Liver (tissue), 9 donors: ENCODE data around the gene HIF1AN. TPM values are rescaled to one million over a fixed set of nuclear protein-coding genes. Genes with fewer than 3 reads are reported as not detected.

Experiments used
- DNase-seq: peaks from one replicate; pipeline ENCODE4 v3.0.0-alpha.2; 2017; ENCODE audit warnings: low spot score
- H3K27ac ChIP-seq, 2 donors: one replicate each; pipeline ENCODE4 v1.7.0; 2013; ENCODE audit warnings: inconsistent platforms in 2 of 2, low read length in 2 of 2, control low read depth in 1 of 2, low read depth in 1 of 2, mild to moderate bottlenecking in 1 of 2
- H3K27me3 ChIP-seq, 4 donors: one replicate each; pipeline versions ENCODE4 v1.6.1 to v1.7.0; 2013; ENCODE audit warnings: low read length in 3 of 4, inconsistent platforms in 1 of 4, mild to moderate bottlenecking in 1 of 4, moderate library complexity in 1 of 4; ENCODE audit not compliant: control insufficient read depth in 4 of 4, insufficient read depth in 4 of 4
- H3K36me3 ChIP-seq, 4 donors: one replicate each; pipeline versions ENCODE4 v1.6.1 to v1.7.0; 2013; ENCODE audit warnings: low read length in 3 of 4, mild to moderate bottlenecking in 3 of 4, low read depth in 1 of 4, moderate library complexity in 1 of 4; ENCODE audit not compliant: control insufficient read depth in 4 of 4, insufficient read depth in 3 of 4
- H3K4me1 ChIP-seq, 4 donors: one replicate each; pipeline versions ENCODE4 v1.6.1 to v1.7.0; 2013; ENCODE audit warnings: low read length in 3 of 4, mild to moderate bottlenecking in 3 of 4, moderate library complexity in 1 of 4; ENCODE audit not compliant: control insufficient read depth in 4 of 4, insufficient read depth in 4 of 4
- H3K4me3 ChIP-seq, 3 donors: one replicate each; pipeline versions ENCODE4 v1.6.1 to v1.7.0; 2013; ENCODE audit warnings: low read length in 3 of 3, control low read depth in 1 of 3, low read depth in 1 of 3, mild to moderate bottlenecking in 1 of 3
- H3K9ac ChIP-seq, 2 donors: one replicate each; pipeline ENCODE4 v1.7.0; 2013; ENCODE audit warnings: low read length in 2 of 2, mild to moderate bottlenecking in 2 of 2, moderate library complexity in 2 of 2, control low read depth in 1 of 2, low read depth in 1 of 2
- H3K9me3 ChIP-seq, 4 donors: one replicate each; pipeline versions ENCODE4 v1.6.1 to v1.7.0; 2013; ENCODE audit warnings: low read length in 3 of 4; ENCODE audit not compliant: control insufficient read depth in 4 of 4
- EGR1 ChIP-seq, 2 donors: IDR thresholded peaks; 2 replicates each; pipeline ENCODE4 v1.6.1; 2016 to 2018; ENCODE audit warnings: antibody characterized with exemption in 2 of 2, low read depth in 2 of 2
- FOXA1 ChIP-seq: IDR thresholded peaks from 2 replicates; pipeline ENCODE4 v1.6.1; 2016; ENCODE audit warnings: antibody characterized with exemption
- FOXA2 ChIP-seq: IDR thresholded peaks from 2 replicates; pipeline ENCODE4 v1.6.1; 2016; ENCODE audit warnings: antibody characterized with exemption
- GABPA ChIP-seq, 2 donors: IDR thresholded peaks in 1 of 2; conservative IDR thresholded peaks in 1 of 2; 2 replicates each; pipeline ENCODE4 v1.6.1; 2016; ENCODE audit warnings: antibody characterized with exemption in 2 of 2, mild to moderate bottlenecking in 1 of 2, moderate library complexity in 1 of 2
- HNF4A ChIP-seq, 2 donors: conservative IDR thresholded peaks; 2 replicates each; pipeline ENCODE4 v1.6.1; 2016; ENCODE audit warnings: antibody characterized with exemption in 2 of 2, mild to moderate bottlenecking in 2 of 2
- HNF4G ChIP-seq: IDR thresholded peaks from 2 replicates; pipeline ENCODE4 v1.6.1; 2016; ENCODE audit warnings: antibody characterized with exemption
- JUND ChIP-seq, 2 donors: IDR thresholded peaks; 2 replicates each; pipeline ENCODE4 v1.6.1; 2016; ENCODE audit warnings: antibody characterized with exemption in 2 of 2
- MAX ChIP-seq: IDR thresholded peaks from 2 replicates; pipeline ENCODE4 v1.6.1; 2016; ENCODE audit warnings: antibody characterized with exemption
- NR2F2 ChIP-seq: IDR thresholded peaks from 2 replicates; pipeline ENCODE4 v1.6.1; 2016; ENCODE audit warnings: antibody characterized with exemption
- RAD21 ChIP-seq, 2 donors: IDR thresholded peaks; 2 replicates each; pipeline ENCODE4 v1.6.1; 2016; ENCODE audit warnings: antibody characterized with exemption in 2 of 2, mild to moderate bottlenecking in 2 of 2
- REST ChIP-seq: IDR thresholded peaks from 2 replicates; pipeline ENCODE4 v1.6.1; 2016; ENCODE audit warnings: antibody characterized with exemption, mild to moderate bottlenecking
- RXRA ChIP-seq, 2 donors: IDR thresholded peaks; 2 replicates each; pipeline ENCODE4 v1.6.1; 2017 to 2018; ENCODE audit warnings: antibody characterized with exemption in 2 of 2, mild to moderate bottlenecking in 1 of 2
- SP1 ChIP-seq: IDR thresholded peaks from 2 replicates; pipeline ENCODE4 v1.6.1; 2018; ENCODE audit warnings: antibody characterized with exemption, mild to moderate bottlenecking
- TAF1 ChIP-seq: conservative IDR thresholded peaks from 2 replicates; pipeline ENCODE4 v1.6.1; 2016; ENCODE audit warnings: antibody characterized with exemption, mild to moderate bottlenecking
- YY1 ChIP-seq: IDR thresholded peaks from 2 replicates; pipeline ENCODE4 v1.6.1; 2016; ENCODE audit warnings: antibody characterized with exemption, mild to moderate bottlenecking
- ZBTB33 ChIP-seq: IDR thresholded peaks from 2 replicates; pipeline ENCODE4 v1.6.1; 2016; ENCODE audit warnings: antibody characterized with exemption
- WGBS: extraction: QIAGEN DNeasy Blood & Tissue Kit; methylation state at CpG from one replicate; pipeline ENCODE4 v1.1.7; 2013; 5-methylcytosine and 5-hydroxymethylcytosine counted together
- polyA plus RNA-seq, 2 donors: library from polyadenylated mRNA; stranded (reverse) in 1 of 2; unstranded in 1 of 2; fragments of 200-250 nt in 1 of 2; fragments of >200 nt in 1 of 2; fragmentation: Nextera tagmentation in 1 of 2; extraction: Ambion mirVana in 1 of 2; gene quantifications; one replicate each; pipeline versions ENCODE4 v1.2.1 to v1.2.3, GENCODE V29; 2013 to 2015
- total RNA-seq, 2 donors: library from RNA; depleted of rRNA; stranded (reverse); fragments of >200 nt; gene quantifications; one replicate each; pipeline ENCODE4 v1.2.3, GENCODE V29; 2014
- TF ChIP-seq, protein P1 (sequence below): IDR thresholded peaks from 2 replicates; pipeline ENCODE4 v1.6.1; 2016; ENCODE audit warnings: antibody characterized with exemption
- TF ChIP-seq, protein P2 (sequence below): fragments of 150-350 bp; IDR thresholded peaks from 2 replicates; pipeline ENCODE4 v1.5.1; 2017; ENCODE audit warnings: improper control_type of control experiment, low read depth, low read length; ENCODE audit not compliant: missing input control
- donor health status: healthy.
- donor health status: healthy.
- donor health status: healthy.
- donor health status: healthy.
- donor health status: healthy.

The HIF1AN gene
- total and polyA plus RNA-seq, 4 donors: 4.6 to 10.7 (median 7.5) TPM

DNA sequence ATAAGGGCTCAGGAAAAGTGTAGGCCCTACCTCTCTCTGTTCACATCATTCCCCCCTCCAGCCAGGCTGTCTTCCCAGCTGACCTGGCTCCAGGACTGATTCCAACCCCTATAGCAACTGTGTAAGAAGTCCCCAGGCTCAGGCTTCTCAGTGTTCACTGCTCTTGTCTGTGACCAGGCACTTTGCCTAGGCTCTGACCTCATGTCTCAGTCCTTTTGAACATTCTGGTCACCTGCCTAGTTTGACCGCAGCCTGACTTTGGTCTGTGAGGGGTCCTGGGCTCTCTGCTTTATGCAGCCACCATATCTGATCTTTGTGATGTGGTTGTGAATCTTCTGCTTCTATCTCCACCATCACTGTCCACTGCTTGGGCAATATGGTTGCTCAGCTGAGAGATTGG lies 24.5 kb downstream of the HIF1AN start:
- Histone ChIP-seq H3K4me1 (peaks cover 2 to 20% (median 7%) of the 10 kb centered on the region in 4 donors), H3K27ac (no peak overlapping the region), H3K9ac (no peak overlapping the region), H3K4me3 (no peak overlapping the region), H3K9me3 (no peaks in the 10 kb centered on the region), H3K27me3 (peaks cover 0 to 2% (median 0%) of the 10 kb centered on the region in 4 donors), H3K36me3 (no peaks in the 10 kb centered on the region)
- DNase-seq: no peak
- 100% methylated on average over 1 of the region's 1 CpG for WGBS
- TF ChIP-seq HNF4G: no peak
- no peak for TF ChIP-seq YY1
- no peak for TF ChIP-seq FOXA1
- no peak for TF ChIP-seq MAX
- TF ChIP-seq SP1: no peak
- no peak for TF ChIP-seq NR2F2
- TF ChIP-seq EGR1 (IDR thresholded peaks at IDR 0.05; ENCODE audit: low read depth in 2 of 2): no peak
- TF ChIP-seq, protein P1, sequence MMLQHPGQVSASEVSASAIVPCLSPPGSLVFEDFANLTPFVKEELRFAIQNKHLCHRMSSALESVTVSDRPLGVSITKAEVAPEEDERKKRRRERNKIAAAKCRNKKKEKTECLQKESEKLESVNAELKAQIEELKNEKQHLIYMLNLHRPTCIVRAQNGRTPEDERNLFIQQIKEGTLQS: no peak
- TF ChIP-seq REST: no peak
- no peak for TF ChIP-seq GABPA (IDR thresholded peaks at IDR 0.05 in 1 of 2, conservative IDR thresholded peaks at IDR 0.05 in 1 of 2)
- TF ChIP-seq RAD21 (IDR thresholded peaks at IDR 0.05): no peak
- no peak for TF ChIP-seq TAF1
- TF ChIP-seq RXRA (IDR thresholded peaks at IDR 0.05): no peak
- TF ChIP-seq JUND (IDR thresholded peaks at IDR 0.05): no peak
- no peak for TF ChIP-seq ZBTB33
- TF ChIP-seq, protein P2, sequence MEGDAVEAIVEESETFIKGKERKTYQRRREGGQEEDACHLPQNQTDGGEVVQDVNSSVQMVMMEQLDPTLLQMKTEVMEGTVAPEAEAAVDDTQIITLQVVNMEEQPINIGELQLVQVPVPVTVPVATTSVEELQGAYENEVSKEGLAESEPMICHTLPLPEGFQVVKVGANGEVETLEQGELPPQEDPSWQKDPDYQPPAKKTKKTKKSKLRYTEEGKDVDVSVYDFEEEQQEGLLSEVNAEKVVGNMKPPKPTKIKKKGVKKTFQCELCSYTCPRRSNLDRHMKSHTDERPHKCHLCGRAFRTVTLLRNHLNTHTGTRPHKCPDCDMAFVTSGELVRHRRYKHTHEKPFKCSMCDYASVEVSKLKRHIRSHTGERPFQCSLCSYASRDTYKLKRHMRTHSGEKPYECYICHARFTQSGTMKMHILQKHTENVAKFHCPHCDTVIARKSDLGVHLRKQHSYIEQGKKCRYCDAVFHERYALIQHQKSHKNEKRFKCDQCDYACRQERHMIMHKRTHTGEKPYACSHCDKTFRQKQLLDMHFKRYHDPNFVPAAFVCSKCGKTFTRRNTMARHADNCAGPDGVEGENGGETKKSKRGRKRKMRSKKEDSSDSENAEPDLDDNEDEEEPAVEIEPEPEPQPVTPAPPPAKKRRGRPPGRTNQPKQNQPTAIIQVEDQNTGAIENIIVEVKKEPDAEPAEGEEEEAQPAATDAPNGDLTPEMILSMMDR: no peak
- TF ChIP-seq FOXA2: no peak

- H3K9ac ChIP-seq: no peak overlapping the region
- H3K27ac ChIP-seq: no peak overlapping the region
- peaks cover 2 to 17% (median 7%) of the 10 kb centered on the region in 4 donors for H3K4me1 ChIP-seq
- no peaks in the 10 kb centered on the region for H3K9me3 ChIP-seq
- H3K4me3 ChIP-seq: no peak overlapping the region
- 74% methylated on average over 2 of the region's 2 CpGs for WGBS
- no peak for DNase-seq
- H3K36me3 ChIP-seq: no peaks in the 10 kb centered on the region
- peaks cover 0 to 2% (median 0%) of the 10 kb centered on the region in 4 donors for H3K27me3 ChIP-seq
- no peak for TF ChIP-seq HNF4G
- no peak for TF ChIP-seq MAX
- TF ChIP-seq REST: no peak
- no peak for TF ChIP-seq HNF4A (conservative IDR thresholded peaks at IDR 0.05)
- no peak for TF ChIP-seq TAF1
- TF ChIP-seq GABPA (IDR thresholded peaks at IDR 0.05 in 1 of 2, conservative IDR thresholded peaks at IDR 0.05 in 1 of 2): no peak
- TF ChIP-seq NR2F2: no peak
- TF ChIP-seq JUND (IDR thresholded peaks at IDR 0.05): no peak
- no peak for TF ChIP-seq FOXA1
- TF ChIP-seq RAD21 (IDR thresholded peaks at IDR 0.05): no peak
- no peak for TF ChIP-seq YY1
- no peak for TF ChIP-seq FOXA2
These were observed 25.3 kb downstream of the HIF1AN start for GRCh38 chr10:100561005-100561404.
